Endothelial cell of umbilical vein (primary cell): ENCODE results near the gene SRSF6. TPM values are rescaled to one million over a fixed set of nuclear protein-coding genes. Genes with fewer than 3 reads are reported as not detected.

Source experiments
- BruUV-seq: library from RNA; stranded (reverse); fragments of 400-500 nt; replicated peaks from 2 replicates; lab custom pipeline; 2021; lab: Mats Ljungman, UMichigan
- CTCF ChIA-PET: fragments of 300-600, 350-600 bp; sonication (Branson Sonifier 250); formaldehyde crosslinking; loops from one replicate; lab custom pipeline; 2021; ENCODE audit warnings: antibody characterized with exemption, inconsistent platforms; lab: Charles Lee
- POLR2A ChIA-PET: fragments of 300-600, 350-600 bp; sonication (Branson Sonifier 250); formaldehyde crosslinking; loops from one replicate; lab custom pipeline; 2021; ENCODE audit warnings: antibody characterized with exemption, inconsistent platforms; lab: Charles Lee
- DNase-seq: peaks from one replicate; pipeline ENCODE4 v3.0.0-alpha.2; 2011; ENCODE audit warnings: low read depth, low spot score
- FAIRE-seq: peaks from 2 replicates; lab custom pipeline; 2011; peaks lifted over from hg19 to GRCh38; lab: Jason Lieb, UNC
- H2AFZ ChIP-seq: 2 replicates; pipeline ENCODE4 v1.6.0; 2012; ENCODE audit warnings: low read depth, low read length, control low read depth, inconsistent platforms
- H3K27ac ChIP-seq: 2 replicates; pipeline ENCODE4 v1.5.1; 2011; ENCODE audit warnings: low read depth, mild to moderate bottlenecking, control low read depth, low read length, moderate library complexity; ENCODE audit not compliant: insufficient read depth
- H3K27me3 ChIP-seq, 2 experiments: 2 replicates each; pipeline versions ENCODE4 v1.6.0 to v1.6.1; 2011; ENCODE audit warnings: low read length in 2 of 2, mixed read lengths in 1 of 2; ENCODE audit not compliant: control insufficient read depth in 2 of 2, insufficient read depth in 2 of 2
- H3K36me3 ChIP-seq, 2 experiments: 2 replicates in 1 of 2; 3 replicates in 1 of 2; pipeline ENCODE4 v1.5.1; 2011; ENCODE audit warnings: low read length in 2 of 2, mild to moderate bottlenecking in 1 of 2, moderate library complexity in 1 of 2; ENCODE audit not compliant: control insufficient read depth in 2 of 2, insufficient read depth in 2 of 2; ENCODE audit errors: extremely low read depth in 1 of 2
- H3K4me1 ChIP-seq: 3 replicates; pipeline ENCODE4 v1.5.1; 2011; ENCODE audit warnings: mild to moderate bottlenecking, low read length; ENCODE audit not compliant: control insufficient read depth, insufficient read depth; ENCODE audit errors: extremely low read depth
- H3K4me2 ChIP-seq: 2 replicates; pipeline ENCODE4 v1.6.1; 2011; ENCODE audit warnings: low read length, control low read depth, mixed read lengths; ENCODE audit not compliant: insufficient read depth
- H3K4me3 ChIP-seq, 3 experiments: fragments of 200-600 bp in 1 of 3; sonication (generic), shearing (Covaris generic) in 1 of 3; replicated peaks in 1 of 3; 2 replicates each; pipeline ENCODE4 v1.5.1; 2011 to 2016; ENCODE audit warnings: control low read depth in 3 of 3, low read length in 3 of 3, mild to moderate bottlenecking in 2 of 3, inconsistent platforms in 1 of 3, low read depth in 1 of 3, moderate library complexity in 1 of 3; ENCODE audit not compliant: insufficient read depth in 1 of 3
- H3K79me2 ChIP-seq: 2 replicates; pipeline ENCODE4 v1.6.0; 2012; ENCODE audit warnings: low read length, inconsistent platforms; ENCODE audit not compliant: control insufficient read depth, insufficient read depth
- H3K9ac ChIP-seq: replicated peaks from 2 replicates; pipeline ENCODE3; 2011; ENCODE audit warnings: low read length, control low read depth; ENCODE audit not compliant: insufficient read depth; ENCODE audit errors: extremely low read depth
- H3K9me1 ChIP-seq: replicated peaks from 3 replicates; pipeline ENCODE4 v1.6.0; 2011; ENCODE audit warnings: mild to moderate bottlenecking, low read length; ENCODE audit not compliant: control insufficient read depth, insufficient read depth; ENCODE audit errors: extremely low read depth
- H3K9me3 ChIP-seq: replicated peaks from 2 replicates; pipeline ENCODE4 v1.5.1; 2012; ENCODE audit warnings: low read length, inconsistent platforms; ENCODE audit not compliant: control insufficient read depth, insufficient read depth
- H4K20me1 ChIP-seq: replicated peaks from 2 replicates; pipeline ENCODE3; 2011; ENCODE audit warnings: mild to moderate bottlenecking, low read length; ENCODE audit not compliant: control insufficient read depth, insufficient read depth; ENCODE audit errors: extremely low read depth
- EZH2 ChIP-seq: IDR thresholded peaks from 2 replicates; pipeline ENCODE4 v1.6.1; 2012; ENCODE audit warnings: borderline replicate concordance, low read depth, mild to moderate bottlenecking, moderate library complexity, low read length, inconsistent platforms; ENCODE audit not compliant: severe bottlenecking
- MYC ChIP-seq: IDR thresholded peaks from one replicate; pipeline ENCODE4 v1.6.1; 2011; ENCODE audit warnings: mild to moderate bottlenecking, low read depth, low read length
- POLR2AphosphoS5 ChIP-seq: IDR thresholded peaks from 2 replicates; pipeline ENCODE4 v1.6.1; 2012; ENCODE audit warnings: low read depth, mild to moderate bottlenecking, control low read depth, low read length, moderate library complexity; ENCODE audit not compliant: insufficient read depth
- dilution Hi-C: fragments of 300-500 bp; cut with MboI; formaldehyde crosslinking; loops from one replicate; pipeline ENCODE4 v1.15.0; 2019; ENCODE audit warnings: low sequenced_read_pairs; ENCODE audit not compliant: extremely low pct_ligation_motif_present
- intact Hi-C: fragments of 100-400 bp; cut with micrococcal nuclease; formaldehyde crosslinking; loops from one replicate; pipeline ENCODE4 v1.10.0; 2022
- polyA plus RNA-seq, 4 experiments: library from polyadenylated mRNA; depleted of rRNA in 3 of 4; stranded (reverse) in 3 of 4; unstranded in 1 of 4; fragments of >200 nt; gene quantifications; 2 replicates each; pipeline versions ENCODE4 v1.2.1 to v1.2.3, GENCODE V29; 2011 to 2012; ENCODE audit warnings: missing spikeins in 1 of 4
- total RNA-seq: library from RNA; stranded (reverse); gene quantifications from 2 replicates; pipeline ENCODE4 v1.2.3, GENCODE V29; 2021
- TF ChIP-seq, protein P1 (sequence below): IDR thresholded peaks from 2 replicates; pipeline ENCODE4 v1.6.1; 2011; ENCODE audit not compliant: insufficient read depth, insufficient read length
- TF ChIP-seq, protein P2 (sequence below), 2 donors: IDR thresholded peaks; 1 replicate in 1 of 2; 2 replicates in 1 of 2; pipeline ENCODE4 v1.5.1; 2011; ENCODE audit warnings: low read length in 2 of 2, mild to moderate bottlenecking in 2 of 2, moderate library complexity in 2 of 2, control low read depth in 1 of 2, inconsistent platforms in 1 of 2, low read depth in 1 of 2; ENCODE audit not compliant: insufficient read depth in 1 of 2; ENCODE audit errors: extremely low read depth in 1 of 2

SRSF6 gene
- total and polyA plus RNA-seq, 2 donors (not counting 3 experiments of a cell fraction or from before 2014, with no cell fraction given), result 61.9 to 157 TPM

DNA sequence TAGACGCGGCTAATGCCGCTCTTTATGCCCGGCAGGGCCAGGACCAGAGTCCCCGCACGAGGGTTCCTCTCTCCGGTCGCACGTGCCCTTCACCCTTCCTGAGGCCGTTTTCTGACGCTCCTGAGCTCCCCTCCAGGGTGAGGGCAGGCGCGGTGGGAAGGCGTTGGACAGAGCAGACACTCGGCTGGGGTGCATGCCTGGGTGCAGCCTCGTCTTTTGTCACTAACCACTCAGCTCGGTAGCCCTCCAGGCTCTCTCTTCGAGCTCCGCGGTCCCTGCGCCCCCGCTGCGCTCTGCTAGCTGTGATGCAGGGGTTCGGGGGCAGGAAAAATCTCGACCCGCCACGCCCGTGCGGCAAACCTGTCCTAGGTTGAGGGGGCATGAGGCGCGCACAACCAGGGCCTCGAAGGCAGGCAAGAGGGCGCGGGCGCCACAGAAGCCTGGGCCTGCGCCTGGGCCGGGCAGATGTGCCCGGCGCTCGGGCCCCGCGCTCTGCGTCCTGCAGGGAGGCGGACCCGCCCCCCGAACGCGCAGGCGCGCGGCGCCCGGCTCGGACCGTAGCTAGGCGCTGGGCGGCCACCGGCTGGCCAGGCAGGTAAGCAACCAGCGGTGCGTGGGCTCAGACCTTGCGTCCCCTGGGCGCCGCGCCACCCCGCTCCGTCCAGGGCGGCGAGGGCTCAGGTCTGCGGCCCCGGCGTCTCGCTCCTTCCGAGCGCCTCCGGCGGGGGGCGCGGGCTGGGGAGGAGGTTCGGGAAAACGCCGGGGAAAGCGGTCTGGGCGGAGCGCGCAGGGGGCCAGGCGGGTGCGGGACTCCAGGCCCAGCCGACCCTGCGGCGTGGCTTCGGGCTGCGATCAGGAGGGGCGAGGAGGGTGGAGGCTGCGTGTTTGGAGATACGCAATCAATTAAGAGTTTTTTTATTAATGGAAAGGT is 49.7 kb downstream of the SRSF6 start, which contains the start of gene L3MBTL1:
Gene L3MBTL1 (plus strand): TSS at position 548 of the 931 bp plus-strand sequence. CDS start 5,807 bp downstream, outside the sequence.
- Histone ChIP-seq H3K27me3 (peaks cover 25 to 29% of the 10 kb centered on the region in 2 experiments), H3K4me3 (peak within 1 kb of the TSS; percentile 49 to 55 (median 51)), H3K4me2 (peak within 1 kb of the TSS; percentile 80), H3K9me1 (no peaks in the 10 kb centered on the region), H3K9me3 (no peaks in the 10 kb centered on the region), H2AFZ (peak within 1 kb of the TSS; percentile 66), H3K9ac (no peak within 1 kb of the TSS), H3K4me1 (peaks cover 4% of the 10 kb centered on the region), H3K27ac (no peak within 1 kb of the TSS), H3K79me2 (no peaks in the 10 kb centered on the region), H3K36me3 (no peaks in the 10 kb centered on the region), H4K20me1 (no peaks in the 10 kb centered on the region)
- FAIRE-seq (no peak), DNase-seq (peak; percentile 35)
- TF ChIP-seq, protein P1, sequence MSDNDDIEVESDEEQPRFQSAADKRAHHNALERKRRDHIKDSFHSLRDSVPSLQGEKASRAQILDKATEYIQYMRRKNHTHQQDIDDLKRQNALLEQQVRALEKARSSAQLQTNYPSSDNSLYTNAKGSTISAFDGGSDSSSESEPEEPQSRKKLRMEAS, result no peak
- TF ChIP-seq POLR2AphosphoS5, result no peak
- TF ChIP-seq, protein P2, sequence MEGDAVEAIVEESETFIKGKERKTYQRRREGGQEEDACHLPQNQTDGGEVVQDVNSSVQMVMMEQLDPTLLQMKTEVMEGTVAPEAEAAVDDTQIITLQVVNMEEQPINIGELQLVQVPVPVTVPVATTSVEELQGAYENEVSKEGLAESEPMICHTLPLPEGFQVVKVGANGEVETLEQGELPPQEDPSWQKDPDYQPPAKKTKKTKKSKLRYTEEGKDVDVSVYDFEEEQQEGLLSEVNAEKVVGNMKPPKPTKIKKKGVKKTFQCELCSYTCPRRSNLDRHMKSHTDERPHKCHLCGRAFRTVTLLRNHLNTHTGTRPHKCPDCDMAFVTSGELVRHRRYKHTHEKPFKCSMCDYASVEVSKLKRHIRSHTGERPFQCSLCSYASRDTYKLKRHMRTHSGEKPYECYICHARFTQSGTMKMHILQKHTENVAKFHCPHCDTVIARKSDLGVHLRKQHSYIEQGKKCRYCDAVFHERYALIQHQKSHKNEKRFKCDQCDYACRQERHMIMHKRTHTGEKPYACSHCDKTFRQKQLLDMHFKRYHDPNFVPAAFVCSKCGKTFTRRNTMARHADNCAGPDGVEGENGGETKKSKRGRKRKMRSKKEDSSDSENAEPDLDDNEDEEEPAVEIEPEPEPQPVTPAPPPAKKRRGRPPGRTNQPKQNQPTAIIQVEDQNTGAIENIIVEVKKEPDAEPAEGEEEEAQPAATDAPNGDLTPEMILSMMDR (IDR thresholded peaks at IDR 0.05; ENCODE audit: extremely low read depth in 1 of 2, insufficient read depth in 1 of 2, low read depth in 1 of 2, low read length in 2 of 2), result no peak
- no peak for TF ChIP-seq MYC
- peak; percentile 49 for TF ChIP-seq EZH2
- POLR2A ChIA-PET, result no interaction called here
- CTCF ChIA-PET, result interaction anchor here (1.0 kb wide), 2 partner anchors 10 to 59 kb away, joined by 3 read pairs; no protein-coding TSS in a partner anchor
- BruUV-seq, result no TSS peak
- dilution Hi-C loops (no loop called here), intact Hi-C loops (loop anchor here (5.0 kb wide), 1 partner anchor 35 kb away; no protein-coding TSS in a partner anchor)
